Activated CD4-positive, CD25-positive, alpha-beta regulatory T cell treated with anti-CD3 and anti-CD28 coated beads, Interleukin-2, amount 50 U/mL, for 24 hours (primary cell): Measurements from ENCODE around the gene FAM72D.
"Not testable (repeated sequence)": the region's sequence is repeated elsewhere in the genome, so short reads cannot be mapped to it uniquely, and the experiment has no call there.

Experiments
- ATAC-seq, 2 donors: fragments of 150-1000 bp; cut with Tn5 transposase; one replicate each; pipeline ENCODE4 v1.10.0; 2021; ENCODE audit warnings: mild to moderate bottlenecking in 1 of 2, moderate library complexity in 1 of 2

The FAM72D gene

GRCh38 chr1:145155873-145156272, 60.1 kb downstream of the FAM72D start:
- not testable (repeated sequence) for ATAC-seq

DNA sequence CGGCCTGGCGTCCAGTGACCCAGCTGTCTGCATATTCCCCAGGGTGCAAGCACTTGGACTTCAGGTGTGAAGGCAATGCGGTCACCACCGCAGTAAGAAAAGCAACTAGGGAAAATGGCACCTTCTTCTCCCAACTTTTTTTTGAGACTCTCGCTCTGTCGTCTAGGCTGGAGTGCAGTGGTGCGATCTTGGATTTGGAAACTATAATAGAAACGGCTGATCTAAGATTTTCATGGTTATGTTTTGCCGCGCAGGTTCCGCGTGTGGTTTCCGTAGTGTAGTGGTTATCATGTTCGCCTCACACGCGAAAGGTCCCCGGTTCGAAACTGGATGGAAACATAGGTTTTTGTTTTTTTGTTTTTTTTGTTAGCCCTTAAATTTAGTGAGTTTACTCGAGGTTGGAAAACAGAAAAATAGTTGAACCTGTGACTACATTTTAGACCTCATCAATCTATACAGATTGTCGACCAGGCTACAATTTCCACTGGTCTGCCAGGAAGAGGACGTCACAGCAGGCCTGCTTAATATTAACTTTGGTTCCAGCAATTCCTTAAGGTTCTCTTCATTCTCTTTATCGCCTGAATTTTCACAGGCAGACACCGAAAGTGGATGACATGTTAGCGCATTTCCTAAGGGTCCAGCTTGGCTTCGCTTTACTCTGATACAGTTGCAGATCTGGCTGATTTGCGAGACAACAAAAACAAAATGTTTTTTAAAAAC, 61.3 kb downstream of the FAM72D start:
- peak in 1 of 2 donors; percentile 41 for ATAC-seq

- ATAC-seq: not testable (repeated sequence)
These were observed 61.9 kb downstream of the FAM72D start for GRCh38 chr1:145157715-145158114.

- ATAC-seq: peak; percentile 82 to 88
These were observed 65.4 kb downstream of the FAM72D start for GRCh38 chr1:145161046-145161752.
